NCI-H2029 (cell line): ENCODE data around the gene TOLLIP.

Source experiments
- DNase-seq: peaks from one replicate; lab custom pipeline; 2025; lab: John Stamatoyannopoulos, UW

Gene TOLLIP

GRCh38 chr11:1231396-1232020, 77.9 kb downstream of the TOLLIP start:
- DNase-seq, result no peak

DNA sequence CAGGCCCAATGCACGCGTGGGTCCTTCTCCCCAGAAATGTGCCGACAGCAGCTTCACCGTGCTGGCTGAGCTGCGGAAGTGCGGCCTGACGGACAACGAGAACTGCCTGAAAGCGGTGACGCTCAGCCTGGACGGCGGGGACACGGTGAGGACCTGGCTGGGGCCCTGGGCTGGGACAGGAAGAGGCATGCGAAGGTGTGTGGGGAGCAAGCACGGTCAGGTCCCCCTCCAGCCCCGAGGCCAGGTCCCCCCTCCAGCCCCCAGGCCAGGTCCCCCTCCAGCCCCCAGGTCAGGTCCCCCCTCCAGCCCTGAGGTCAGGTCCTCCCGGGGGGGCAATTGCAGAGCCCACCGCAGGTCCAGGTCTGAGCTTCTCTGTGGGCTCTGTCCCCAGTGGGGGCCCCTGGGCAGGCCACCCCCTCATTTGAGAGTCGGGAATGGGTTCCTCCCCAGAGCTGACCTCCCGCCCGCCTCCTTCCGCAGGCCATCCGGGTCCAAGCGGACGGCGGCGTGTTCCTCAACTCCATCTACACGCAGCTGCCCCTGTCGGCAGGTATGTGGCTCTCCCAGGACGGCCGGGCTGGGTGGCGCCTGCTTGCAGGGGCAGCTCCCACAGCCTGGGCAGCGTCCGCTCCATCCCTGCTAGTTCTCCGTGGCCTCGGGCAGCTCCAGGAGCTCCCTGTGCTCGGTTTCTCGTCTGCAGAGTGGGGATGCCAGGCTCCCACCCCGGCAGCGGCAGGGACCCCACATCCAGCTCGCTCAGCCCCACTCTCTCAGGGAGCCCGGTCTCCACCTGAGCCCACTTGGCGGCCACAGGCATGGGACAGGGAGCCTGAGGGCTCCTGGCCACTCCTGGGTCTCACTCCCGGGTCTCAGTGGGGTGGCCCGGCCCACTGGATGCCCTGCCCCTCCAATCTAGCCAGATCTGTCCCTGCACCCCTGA, 78.7 kb downstream of the TOLLIP start:
- no peak for DNase-seq

- DNase-seq, result no peak
Observed at GRCh38 chr11:1230121-1230455, 79.3 kb downstream of the TOLLIP start.

GRCh38 chr11:1229471-1230120, 79.8 kb downstream of the TOLLIP start:
- no peak for DNase-seq

DNA sequence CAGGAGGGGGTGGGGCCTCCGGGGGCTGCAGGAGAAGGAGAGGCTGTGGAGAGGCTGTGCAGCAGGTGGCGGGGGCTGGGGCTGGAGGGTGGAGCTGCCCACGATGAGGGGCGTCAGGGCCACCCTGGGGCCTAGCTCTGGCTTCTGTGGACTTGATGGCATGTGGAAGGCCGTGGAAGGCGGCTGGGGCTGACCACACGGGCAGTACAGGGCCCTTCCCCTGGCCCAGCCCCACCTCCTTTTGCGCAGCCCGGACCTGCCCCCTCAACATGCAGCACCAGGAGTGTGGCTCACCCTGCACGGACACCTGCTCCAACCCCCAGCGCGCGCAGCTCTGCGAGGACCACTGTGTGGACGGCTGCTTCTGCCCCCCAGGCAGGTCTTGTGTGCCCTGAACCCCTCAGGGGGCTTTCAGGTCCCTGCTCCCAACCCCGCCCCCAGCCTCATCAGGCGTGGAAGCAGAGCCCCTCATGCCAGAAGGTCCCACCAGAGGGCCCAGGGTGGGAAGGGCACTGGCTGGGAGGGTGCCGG, 80.4 kb downstream of the TOLLIP start:
- no peak for DNase-seq

- no peak for DNase-seq
Observed at GRCh38 chr11:1228101-1228821, 81.2 kb downstream of the TOLLIP start.

GRCh38 chr11:1227551-1228100, 81.8 kb downstream of the TOLLIP start:
- DNase-seq, result no peak

GRCh38 chr11:1226986-1227550, 82.4 kb downstream of the TOLLIP start:
- no peak for DNase-seq

- DNase-seq, result no peak
Observed at GRCh38 chr11:1226226-1226985, 83.0 kb downstream of the TOLLIP start.

GRCh38 chr11:1225386-1226225, 83.8 kb downstream of the TOLLIP start:
- no peak for DNase-seq

DNA sequence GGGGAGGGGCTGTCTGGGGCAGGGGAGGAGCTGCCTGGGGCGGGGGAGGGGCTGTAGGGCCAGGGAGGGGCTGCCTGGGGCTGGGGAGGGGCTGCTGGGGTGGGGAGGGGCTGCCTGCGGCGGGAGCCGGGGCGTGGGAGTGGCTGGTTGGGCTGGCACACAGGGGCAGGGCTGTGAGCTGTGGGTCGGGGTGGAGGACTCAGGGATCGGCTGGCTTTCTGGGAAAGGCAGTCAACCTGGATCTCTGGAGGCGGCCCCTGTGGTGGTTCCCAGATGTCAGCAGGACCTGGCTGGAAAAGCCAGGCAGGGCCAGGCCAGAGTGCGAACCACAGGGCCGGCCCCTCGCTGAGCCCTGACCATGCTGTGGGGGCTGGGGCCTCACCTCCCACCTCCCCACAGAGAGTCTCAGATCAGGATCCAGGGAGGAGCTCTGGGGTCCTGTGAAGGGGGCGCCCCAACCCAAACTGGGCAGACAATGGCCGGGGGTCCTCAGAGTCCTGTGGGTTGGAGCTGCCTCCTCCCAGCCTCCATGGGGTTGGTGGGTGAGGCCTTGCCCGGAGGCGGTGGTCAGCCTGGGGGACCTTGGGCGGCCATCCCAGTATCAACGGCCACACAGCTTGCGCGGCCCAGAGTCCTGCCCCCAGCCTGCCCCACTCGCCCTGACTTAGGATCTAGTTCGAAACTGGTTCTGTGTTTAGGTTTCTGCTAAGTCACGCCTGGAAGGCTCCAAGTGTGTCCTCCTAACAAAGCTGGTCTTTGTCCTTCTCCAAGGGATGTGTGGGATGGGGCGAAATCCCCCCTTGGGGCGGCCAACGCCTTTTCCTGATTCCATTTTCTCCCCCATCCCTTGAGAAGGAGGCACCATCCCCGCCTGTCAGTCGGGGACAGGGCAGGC, 84.7 kb downstream of the TOLLIP start:
- no peak for DNase-seq
